T1000 (cell line): Measurements from ENCODE around the gene DPCD.

Experiments used
- DNase-seq: peaks from one replicate; lab custom pipeline; 2025; ENCODE audit warnings: mixed read lengths; lab: John Stamatoyannopoulos, UW

Gene DPCD

GRCh38 chr10:101567165-101568006 is 20.7 kb upstream of the DPCD start:
- DNase-seq = no peak

GRCh38 chr10:101568054-101568745 is 19.9 kb upstream of the DPCD start:
- no peak for DNase-seq

GRCh38 chr10:101569323-101569621 is 18.8 kb upstream of the DPCD start:
- no peak for DNase-seq

- no peak for DNase-seq
These were observed 18.3 kb upstream of the DPCD start for GRCh38 chr10:101569622-101570427.

- DNase-seq = peak; percentile 28
These were observed 17.5 kb upstream of the DPCD start for GRCh38 chr10:101570428-101571270.

- DNase-seq = no peak
These were observed 16.7 kb upstream of the DPCD start for GRCh38 chr10:101571271-101571925.

GRCh38 chr10:101572126-101572525 is 16.0 kb upstream of the DPCD start:
- DNase-seq = no peak

- DNase-seq = no peak
These were observed 15.3 kb upstream of the DPCD start for GRCh38 chr10:101572785-101573184.

- DNase-seq = no peak
These were observed 14.0 kb upstream of the DPCD start for GRCh38 chr10:101573885-101574753.

- no peak for DNase-seq
These were observed 13.0 kb upstream of the DPCD start for GRCh38 chr10:101575091-101575490.

- no peak for DNase-seq
These were observed 12.4 kb upstream of the DPCD start for GRCh38 chr10:101575580-101576210.

- DNase-seq = no peak
These were observed 11.8 kb upstream of the DPCD start for GRCh38 chr10:101576211-101576863.

- DNase-seq = no peak
These were observed 10.8 kb upstream of the DPCD start for GRCh38 chr10:101577121-101577871.

GRCh38 chr10:101578192-101578591 is 9.9 kb upstream of the DPCD start:
- no peak for DNase-seq

GRCh38 chr10:101578803-101579515 is 9.2 kb upstream of the DPCD start:
- no peak for DNase-seq

- DNase-seq = no peak
These were observed 8.6 kb upstream of the DPCD start for GRCh38 chr10:101579516-101579870.

- DNase-seq = no peak
These were observed 7.4 kb upstream of the DPCD start for GRCh38 chr10:101580486-101581399.
